MCF 10A (cell line): ENCODE measurements around the gene KRT71. TPM values are rescaled to one million over a fixed set of nuclear protein-coding genes. Genes with fewer than 3 reads are reported as not detected.

Experiments used
- BruUV-seq: library from RNA; stranded (reverse); fragments of 400-500 nt; replicated peaks from 2 replicates; lab custom pipeline; 2021; lab: Mats Ljungman, UMichigan
- CTCF ChIA-PET: fragments of 300-600 bp; sonication (Branson Sonifier 250); formaldehyde crosslinking; extraction: SDS; loops from one replicate; lab custom pipeline; 2021; ENCODE audit warnings: antibody characterized with exemption, inconsistent platforms; lab: Yijun Ruan, JAX
- POLR2A ChIA-PET: fragments of 300-600, 350-650 bp; sonication (Branson Sonifier 250); formaldehyde crosslinking; extraction: SDS; loops from one replicate; lab custom pipeline; 2020; ENCODE audit warnings: antibody characterized with exemption, inconsistent platforms; lab: Yijun Ruan, JAX
- DNase-seq: peaks from one replicate; pipeline ENCODE4 v3.0.0-alpha.2; 2018; ENCODE audit not compliant: unreplicated experiment
- H3K27ac Mint-ChIP-seq: one replicate; pipeline ENCODE4 v1.8.0; 2022; ENCODE audit warnings: mild to moderate bottlenecking, low read depth, mixed read lengths; ENCODE audit not compliant: unreplicated experiment
- H3K27me3 Mint-ChIP-seq: one replicate; pipeline ENCODE4 v1.8.0; 2022; ENCODE audit warnings: mixed read lengths; ENCODE audit not compliant: insufficient read depth, unreplicated experiment
- H3K36me3 Mint-ChIP-seq: one replicate; pipeline ENCODE4 v1.8.0; 2022; ENCODE audit warnings: mild to moderate bottlenecking, moderate library complexity, mixed read lengths; ENCODE audit not compliant: insufficient read depth, unreplicated experiment
- H3K4me1 Mint-ChIP-seq: one replicate; pipeline ENCODE4 v1.8.0; 2022; ENCODE audit warnings: mixed read lengths; ENCODE audit not compliant: insufficient read depth, unreplicated experiment
- H3K4me3 Mint-ChIP-seq: one replicate; pipeline ENCODE4 v1.8.0; 2022; ENCODE audit warnings: mild to moderate bottlenecking, moderate library complexity, mixed read lengths; ENCODE audit not compliant: unreplicated experiment
- H3K9me3 Mint-ChIP-seq: one replicate; pipeline ENCODE4 v1.8.0; 2022; ENCODE audit warnings: mixed read lengths; ENCODE audit not compliant: unreplicated experiment
- intact Hi-C: fragments of 100-400 bp; cut with micrococcal nuclease; formaldehyde crosslinking; loops from 2 replicates; pipeline ENCODE4 v1.14.1; 2022
- total RNA-seq: library from RNA; stranded (reverse); gene quantifications from 2 replicates; pipeline ENCODE4 v1.2.3, GENCODE V29; 2022
- TF ChIP-seq, protein P1 (sequence below): fragments of 200-600 bp; IDR thresholded peaks from one replicate; pipeline ENCODE4 v1.8.0; 2022; ENCODE audit warnings: antibody characterized with exemption, mild to moderate bottlenecking; ENCODE audit not compliant: unreplicated experiment

The KRT71 gene
- total RNA-seq, 1 experiment from 2014 or later, result not detected

DNA sequence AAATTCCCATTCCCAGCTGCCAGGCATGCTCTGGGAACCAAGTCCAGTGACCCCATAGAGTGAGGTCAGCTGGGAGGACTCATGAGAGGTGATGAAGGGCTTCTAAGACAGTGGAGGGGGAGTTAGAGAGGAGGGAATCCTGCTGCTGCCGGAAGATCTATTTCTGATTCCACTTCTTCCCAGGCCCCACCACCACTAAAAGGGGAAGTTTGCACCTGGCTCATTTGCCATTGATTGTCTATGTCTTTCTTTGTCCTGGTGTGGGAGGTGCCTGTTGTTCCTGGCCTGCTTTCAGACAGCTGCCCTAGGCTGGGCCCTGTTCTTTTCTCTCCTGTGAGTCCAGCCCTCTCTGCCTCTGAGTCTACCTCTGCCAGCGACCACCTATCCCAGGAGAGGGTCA is 56.9 kb downstream of the KRT71 start:
- TF ChIP-seq, protein P1, sequence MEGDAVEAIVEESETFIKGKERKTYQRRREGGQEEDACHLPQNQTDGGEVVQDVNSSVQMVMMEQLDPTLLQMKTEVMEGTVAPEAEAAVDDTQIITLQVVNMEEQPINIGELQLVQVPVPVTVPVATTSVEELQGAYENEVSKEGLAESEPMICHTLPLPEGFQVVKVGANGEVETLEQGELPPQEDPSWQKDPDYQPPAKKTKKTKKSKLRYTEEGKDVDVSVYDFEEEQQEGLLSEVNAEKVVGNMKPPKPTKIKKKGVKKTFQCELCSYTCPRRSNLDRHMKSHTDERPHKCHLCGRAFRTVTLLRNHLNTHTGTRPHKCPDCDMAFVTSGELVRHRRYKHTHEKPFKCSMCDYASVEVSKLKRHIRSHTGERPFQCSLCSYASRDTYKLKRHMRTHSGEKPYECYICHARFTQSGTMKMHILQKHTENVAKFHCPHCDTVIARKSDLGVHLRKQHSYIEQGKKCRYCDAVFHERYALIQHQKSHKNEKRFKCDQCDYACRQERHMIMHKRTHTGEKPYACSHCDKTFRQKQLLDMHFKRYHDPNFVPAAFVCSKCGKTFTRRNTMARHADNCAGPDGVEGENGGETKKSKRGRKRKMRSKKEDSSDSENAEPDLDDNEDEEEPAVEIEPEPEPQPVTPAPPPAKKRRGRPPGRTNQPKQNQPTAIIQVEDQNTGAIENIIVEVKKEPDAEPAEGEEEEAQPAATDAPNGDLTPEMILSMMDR, result no peak
- no TSS peak for BruUV-seq
- DNase-seq, result peak; percentile 62
- CTCF ChIA-PET, result interaction anchor here (0.5 to 5.6 kb wide), 12 partner anchors 11 to 650 kb away, joined by 3 to 50 read pairs (median 5); partner anchors contain the start of gene KRT5
- Mint-ChIP-seq H3K36me3 (peaks cover 24% of the 10 kb centered on the region), H3K27me3 (no peaks in the 10 kb centered on the region), H3K27ac (peak overlapping the region; percentile 95), H3K9me3 (peaks cover 6% of the 10 kb centered on the region), H3K4me3 (peak overlapping the region; percentile 93), H3K4me1 (peaks cover 68% of the 10 kb centered on the region)
- intact Hi-C loops, result no loop called here
- POLR2A ChIA-PET, result interaction anchor here (0.6 to 28.5 kb wide), 13 partner anchors 12 to 380 kb away, joined by 3 to 1235 read pairs (median 4); partner anchors contain the start of gene KRT5

DNA sequence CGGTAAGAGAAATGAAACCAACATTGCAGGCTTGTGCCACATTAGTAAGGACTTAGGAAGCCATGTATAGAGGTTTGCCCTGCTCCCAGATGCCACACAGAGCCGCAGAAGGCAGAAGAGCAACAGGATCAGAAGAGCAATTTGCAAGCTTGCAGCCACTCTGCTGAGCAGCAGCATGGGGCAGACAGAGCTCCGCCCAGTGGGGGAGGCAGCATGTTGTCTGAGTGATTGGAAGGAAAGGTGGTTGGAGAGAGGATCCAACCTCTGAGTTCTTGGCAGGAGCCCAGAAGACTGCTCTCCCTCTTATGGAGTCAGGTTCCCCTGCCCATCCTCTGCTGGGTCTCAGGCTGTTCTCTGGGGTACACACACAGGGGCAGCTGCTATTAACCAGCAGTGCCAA is 57.6 kb downstream of the KRT71 start:
- no TSS peak for BruUV-seq
- H3K36me3 Mint-ChIP-seq, result peaks cover 31% of the 10 kb centered on the region
- intact Hi-C loops, result loop anchor here (2.0 kb wide), 2 partner anchors 53 to 375 kb away; no protein-coding TSS in a partner anchor
- TF ChIP-seq, protein P1, result no peak
- ChIA-PET CTCF (interaction anchor here (0.8 to 5.6 kb wide), 16 partner anchors 11 to 384 kb away, joined by 3 to 50 read pairs (median 6); partner anchors contain the start of gene KRT5), POLR2A (interaction anchor here (0.7 to 28.5 kb wide), 18 partner anchors 12 to 380 kb away, joined by 3 to 1235 read pairs (median 14); partner anchors contain the start of genes KRT5, KRT6B and KRT6C)
- peaks cover 64% of the 10 kb centered on the region for H3K4me1 Mint-ChIP-seq
- H3K27me3 Mint-ChIP-seq, result no peaks in the 10 kb centered on the region
- peak overlapping the region; percentile 95 for H3K27ac Mint-ChIP-seq
- peak overlapping the region; percentile 93 for H3K4me3 Mint-ChIP-seq
- no peaks in the 10 kb centered on the region for H3K9me3 Mint-ChIP-seq
- peak; percentile 95 for DNase-seq

DNA sequence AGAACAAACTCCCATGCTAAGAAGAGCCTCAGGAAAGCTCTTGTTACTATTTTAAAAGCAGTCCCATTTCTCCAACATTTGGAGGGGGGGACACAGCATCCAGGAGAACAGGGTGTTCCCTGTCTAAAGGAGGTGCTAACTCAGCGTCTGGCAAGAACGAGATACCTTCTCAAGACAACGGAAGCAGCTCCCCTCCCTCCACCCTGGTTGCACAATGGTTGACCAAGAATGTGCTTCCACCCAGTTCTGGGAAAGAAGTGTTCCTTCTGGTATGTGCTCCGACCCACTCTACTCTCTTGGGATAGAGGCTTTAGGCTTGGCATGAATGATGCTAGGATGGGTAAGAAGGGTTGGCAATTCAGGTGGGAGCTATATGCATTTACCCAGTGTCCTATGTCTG is 58.4 kb downstream of the KRT71 start:
- no TSS peak for BruUV-seq
- Mint-ChIP-seq H3K4me1 (peaks cover 56% of the 10 kb centered on the region), H3K9me3 (no peaks in the 10 kb centered on the region), H3K4me3 (peak overlapping the region; percentile 93), H3K36me3 (peaks cover 39% of the 10 kb centered on the region), H3K27me3 (no peaks in the 10 kb centered on the region), H3K27ac (peak overlapping the region; percentile 73)
- intact Hi-C loops, result loop anchor here (1.0 to 2.0 kb wide), 3 partner anchors 28 to 376 kb away; no protein-coding TSS in a partner anchor
- peak; percentile 100 for DNase-seq
- TF ChIP-seq, protein P1, result no peak
- ChIA-PET CTCF (interaction anchor here (0.6 to 5.6 kb wide), 26 partner anchors 12 to 385 kb away, joined by 3 to 50 read pairs (median 4); partner anchors contain the start of genes KRT5 and KRT84), POLR2A (interaction anchor here (0.7 to 28.5 kb wide), 35 partner anchors 11 to 608 kb away, joined by 3 to 1235 read pairs (median 6); partner anchors contain the start of genes KRT5, KRT6B and KRT6C)

DNA sequence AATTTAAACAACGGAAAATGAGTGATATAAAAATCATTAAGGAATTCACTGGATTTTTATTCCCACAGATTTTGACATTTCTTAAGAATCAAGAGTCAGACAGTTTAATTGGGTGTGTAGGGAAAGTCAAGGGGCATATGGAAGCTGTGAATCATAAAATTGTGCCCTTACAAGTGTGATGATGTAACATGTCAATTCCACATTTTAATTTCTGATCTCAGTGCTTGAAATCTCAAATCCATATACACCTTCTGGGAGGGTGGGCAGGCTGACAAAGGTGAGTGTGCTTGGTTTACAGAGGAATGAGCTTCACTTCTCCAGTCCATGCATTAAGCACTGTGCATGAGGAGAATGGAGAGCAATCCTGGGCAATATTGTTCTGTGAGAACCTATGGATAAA is 58.8 kb downstream of the KRT71 start:
- peaks cover 43% of the 10 kb centered on the region for H3K36me3 Mint-ChIP-seq
- POLR2A ChIA-PET, result interaction anchor here (0.6 to 28.5 kb wide), 39 partner anchors 11 to 608 kb away, joined by 3 to 1235 read pairs (median 6); partner anchors contain the start of genes ATG101, KRT5, KRT6B and KRT6C
- TF ChIP-seq, protein P1, result no peak
- no peak for DNase-seq
- BruUV-seq, result no TSS peak
- H3K27ac Mint-ChIP-seq, result peak overlapping the region; percentile 73
- CTCF ChIA-PET, result interaction anchor here (0.6 to 5.6 kb wide), 23 partner anchors 13 to 385 kb away, joined by 3 to 50 read pairs (median 4); partner anchors contain the start of genes KRT5 and KRT84
- H3K4me3 Mint-ChIP-seq, result peak overlapping the region; percentile 93
- H3K9me3 Mint-ChIP-seq, result no peaks in the 10 kb centered on the region
- intact Hi-C loops, result loop anchor here (1.0 to 2.0 kb wide), 3 partner anchors 28 to 377 kb away; no protein-coding TSS in a partner anchor
- H3K4me1 Mint-ChIP-seq, result peaks cover 57% of the 10 kb centered on the region
- no peaks in the 10 kb centered on the region for H3K27me3 Mint-ChIP-seq
